OCI-LY3 (cell line): ENCODE results near the gene MAPK9.
"Not testable (repeated sequence)": the region's sequence is repeated elsewhere in the genome, so short reads cannot be mapped to it uniquely, and the experiment has no call there.

Source experiments
- EZH2phosphoT487 ChIP-seq: fragments of 200-600 bp; shearing (Covaris generic); IDR thresholded peaks from 2 replicates; pipeline ENCODE4 v1.6.1; 2018; ENCODE audit warnings: antibody characterized with exemption, mixed run types, low read depth
- TF ChIP-seq, protein P1 (sequence below): fragments of 200-600, 300-600 bp; sonication (generic); IDR thresholded peaks from 2 replicates; pipeline ENCODE4 v1.5.1; 2014; ENCODE audit warnings: antibody characterized with exemption, low read length, low read depth

DNA sequence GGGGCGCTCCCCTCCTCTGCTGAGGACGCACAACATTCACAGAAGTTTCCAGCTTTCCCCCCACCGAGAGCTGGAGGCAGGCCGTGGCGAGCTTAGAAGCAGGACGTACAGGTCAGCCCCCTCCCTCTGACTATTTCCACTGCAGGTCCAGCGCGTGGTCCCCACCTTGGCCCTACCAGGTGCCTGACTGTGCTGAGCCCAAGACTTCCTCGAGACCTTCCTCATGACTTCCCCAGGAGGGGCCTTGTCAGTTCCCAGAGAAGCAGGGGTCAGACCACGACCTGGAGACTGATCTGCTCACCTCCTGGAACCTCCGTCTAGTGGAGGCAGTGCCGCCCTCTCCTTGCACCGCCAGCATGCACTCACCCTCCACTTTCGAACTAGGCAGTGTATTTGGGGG is 7.1 kb upstream of the MAPK9 start:
- TF ChIP-seq, protein P1, sequence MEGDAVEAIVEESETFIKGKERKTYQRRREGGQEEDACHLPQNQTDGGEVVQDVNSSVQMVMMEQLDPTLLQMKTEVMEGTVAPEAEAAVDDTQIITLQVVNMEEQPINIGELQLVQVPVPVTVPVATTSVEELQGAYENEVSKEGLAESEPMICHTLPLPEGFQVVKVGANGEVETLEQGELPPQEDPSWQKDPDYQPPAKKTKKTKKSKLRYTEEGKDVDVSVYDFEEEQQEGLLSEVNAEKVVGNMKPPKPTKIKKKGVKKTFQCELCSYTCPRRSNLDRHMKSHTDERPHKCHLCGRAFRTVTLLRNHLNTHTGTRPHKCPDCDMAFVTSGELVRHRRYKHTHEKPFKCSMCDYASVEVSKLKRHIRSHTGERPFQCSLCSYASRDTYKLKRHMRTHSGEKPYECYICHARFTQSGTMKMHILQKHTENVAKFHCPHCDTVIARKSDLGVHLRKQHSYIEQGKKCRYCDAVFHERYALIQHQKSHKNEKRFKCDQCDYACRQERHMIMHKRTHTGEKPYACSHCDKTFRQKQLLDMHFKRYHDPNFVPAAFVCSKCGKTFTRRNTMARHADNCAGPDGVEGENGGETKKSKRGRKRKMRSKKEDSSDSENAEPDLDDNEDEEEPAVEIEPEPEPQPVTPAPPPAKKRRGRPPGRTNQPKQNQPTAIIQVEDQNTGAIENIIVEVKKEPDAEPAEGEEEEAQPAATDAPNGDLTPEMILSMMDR = not testable (repeated sequence)
- not testable (repeated sequence) for TF ChIP-seq EZH2phosphoT487
